Stimulated activated CD8-positive, alpha-beta memory T cell treated with anti-CD3 and anti-CD28 coated beads, Interleukin-7, amount 100 ng/mL, for 1 hour (primary cell): ENCODE measurements around the gene HMG20A.
"Not testable (repeated sequence)": the region's sequence is repeated elsewhere in the genome, so short reads cannot be mapped to it uniquely, and the experiment has no call there.

Experiments used
- DNase-seq, 2 donors: peaks; one replicate each; pipeline ENCODE4 v3.0.0-alpha.2; 2020; ENCODE audit warnings: low read depth in 2 of 2

HMG20A gene

GRCh38 chr15:77406846-77407245 is 13.8 kb upstream of the HMG20A start:
- DNase-seq, result no peak

GRCh38 chr15:77409259-77410156 is 11.2 kb upstream of the HMG20A start:
- DNase-seq, result no peak

GRCh38 chr15:77410157-77410500 is 10.6 kb upstream of the HMG20A start:
- DNase-seq, result not testable (repeated sequence)

GRCh38 chr15:77410701-77411618 is 9.7 kb upstream of the HMG20A start:
- no peak for DNase-seq

GRCh38 chr15:77411619-77411976 is 9.1 kb upstream of the HMG20A start:
- no peak for DNase-seq

GRCh38 chr15:77412972-77413698 is 7.6 kb upstream of the HMG20A start:
- no peak for DNase-seq

GRCh38 chr15:77413699-77414349 is 6.9 kb upstream of the HMG20A start:
- DNase-seq, result no peak

- DNase-seq, result no peak
These were observed 5.8 kb upstream of the HMG20A start for GRCh38 chr15:77414789-77415442.

GRCh38 chr15:77415450-77416147 is 5.1 kb upstream of the HMG20A start:
- DNase-seq, result no peak

- no peak for DNase-seq
These were observed 4.6 kb upstream of the HMG20A start for GRCh38 chr15:77416148-77416455.

- no peak for DNase-seq
These were observed 3.7 kb upstream of the HMG20A start for GRCh38 chr15:77416954-77417353.

GRCh38 chr15:77417602-77418001 is 3.1 kb upstream of the HMG20A start:
- DNase-seq, result no peak

- DNase-seq, result no peak
These were observed 2.2 kb upstream of the HMG20A start for GRCh38 chr15:77418391-77418965.

GRCh38 chr15:77418966-77419835 is 1.5 kb upstream of the HMG20A start:
- peak in 1 of 2 donors; percentile 7 for DNase-seq

- peak; percentile 98 to 100 for DNase-seq
These were observed 665 bp upstream of the HMG20A start, which contains the start of gene PEAK1 for GRCh38 chr15:77419836-77420609. PEAK1 (minus strand) TSS chr15:77420104; CDS start chr15:77181926, 238,178 bp downstream.

GRCh38 chr15:77421370-77421700 is 647 bp downstream of the HMG20A start:
- no peak for DNase-seq

GRCh38 chr15:77425104-77425503 is 4.4 kb downstream of the HMG20A start:
- DNase-seq, result no peak

- DNase-seq, result no peak
These were observed 5.7 kb downstream of the HMG20A start for GRCh38 chr15:77426377-77426776.
